Measurements from ENCODE around the gene ALAS1. TPM values are rescaled to one million over a fixed set of nuclear protein-coding genes. Genes with fewer than 3 reads are reported as not detected.
"Not testable (repeated sequence)": the region's sequence is repeated elsewhere in the genome, so short reads cannot be mapped to it uniquely, and the experiment has no call there.

The ALAS1 gene
- total RNA-seq, 6 donors from 2014 or later, result 53.2 to 97.3 (median 74.0) TPM

- no peaks in the 10 kb centered on the region for H3K27me3 ChIP-seq
- 98 to 100% methylated on average over 4 of the region's 4 CpGs for WGBS, 2 donors
- DNase-seq, result no peak
These were observed 47.1 kb upstream of the ALAS1 start for GRCh38 chr3:52150860-52151259.

GRCh38 chr3:52151991-52152390, 46.0 kb upstream of the ALAS1 start:
- not testable (repeated sequence) for H3K4me3 ChIP-seq; H3K36me3 ChIP-seq; H3K27me3 ChIP-seq; DNase-seq; H3K9me3 ChIP-seq; ATAC-seq (ENCODE audit: low FRiP score in 2 of 2); H3K27ac ChIP-seq
- 94 to 95% methylated on average over 4 of the region's 4 CpGs for WGBS, 2 donors
- H3K4me1 ChIP-seq, result peaks cover 8 to 18% (median 10%) of the 10 kb centered on the region in 4 donors

More at GRCh38 chr3:52150860-52151259, 47.1 kb upstream of the ALAS1 start:
- Histone ChIP-seq H3K4me3 (no peak overlapping the region), H3K36me3 (no peaks in the 10 kb centered on the region), H3K4me1 (peaks cover 8 to 18% (median 10%) of the 10 kb centered on the region in 4 donors), H3K27ac (no peak overlapping the region), H3K9me3 (no peaks in the 10 kb centered on the region)
- ATAC-seq (ENCODE audit: low FRiP score in 2 of 2), result no peak
- TF ChIP-seq POLR2A (IDR thresholded peaks at IDR 0.05) (no peak), POLR2AphosphoS5 (IDR thresholded peaks at IDR 0.05) (no peak), EP300 (IDR thresholded peaks at IDR 0.05) (no peak), CTCF (IDR thresholded peaks at IDR 0.05) (no peak)

- 20 to 27% methylated on average over 1 to 17 of the region's 18 CpGs for WGBS, 2 donors
- H3K36me3 ChIP-seq, result no peaks in the 10 kb centered on the region
- peak overlapping the region; percentile 85 to 93 (median 90) for H3K27ac ChIP-seq
- ATAC-seq (ENCODE audit: low FRiP score in 2 of 2) (peak in 1 of 2 donors; percentile 8), DNase-seq (no peak)
- H3K4me1 ChIP-seq, result peaks cover 8 to 18% (median 10%) of the 10 kb centered on the region in 4 donors
- no peaks in the 10 kb centered on the region for H3K9me3 ChIP-seq
- peak overlapping the region; percentile 62 to 87 (median 68) for H3K4me3 ChIP-seq
- TF ChIP-seq EP300 (IDR thresholded peaks at IDR 0.05) (no peak), POLR2AphosphoS5 (IDR thresholded peaks at IDR 0.05) (no peak), CTCF (IDR thresholded peaks at IDR 0.05) (no peak), POLR2A (IDR thresholded peaks at IDR 0.05) (no peak)
- H3K27me3 ChIP-seq, result no peaks in the 10 kb centered on the region
These were observed 44.4 kb upstream of the ALAS1 start for GRCh38 chr3:52153389-52154096.

GRCh38 chr3:52154135-52155094, 43.5 kb upstream of the ALAS1 start, which contains the start of gene POC1A:
Gene POC1A (minus strand): TSS chr3:52154423. CDS start chr3:52154372, 51 bp downstream.
- Histone ChIP-seq H3K4me1 (peaks cover 8 to 18% (median 10%) of the 10 kb centered on the region in 4 donors), H3K27ac (peak within 1 kb of the TSS; percentile 85 to 93 (median 90)), H3K36me3 (no peaks in the 10 kb centered on the region), H3K4me3 (peak within 1 kb of the TSS; percentile 62 to 87 (median 68)), H3K9me3 (no peaks in the 10 kb centered on the region), H3K27me3 (no peaks in the 10 kb centered on the region)
- ATAC-seq (ENCODE audit: low FRiP score in 2 of 2) (peak; percentile 98 to 99), DNase-seq (peak; percentile 97 to 99)
- peak; percentile 85 to 96 for TF ChIP-seq POLR2AphosphoS5 (IDR thresholded peaks at IDR 0.05)
- TF ChIP-seq EP300 (IDR thresholded peaks at IDR 0.05), result peak in 2 of 4 donors; percentile 77 to 86
- TF ChIP-seq CTCF (IDR thresholded peaks at IDR 0.05), result peak in 4 of 6 experiments; percentile 46 to 75 (median 66)
- peak in 2 of 4 donors; percentile 51 to 66 for TF ChIP-seq POLR2A (IDR thresholded peaks at IDR 0.05)
- 0% methylated on average over 1 to 56 of the region's 83 CpGs for WGBS, 2 donors

- Histone ChIP-seq H3K4me1 (peaks cover 8 to 18% (median 10%) of the 10 kb centered on the region in 4 donors), H3K9me3 (no peaks in the 10 kb centered on the region), H3K36me3 (no peaks in the 10 kb centered on the region), H3K27ac (no peak overlapping the region), H3K27me3 (no peaks in the 10 kb centered on the region), H3K4me3 (no peak overlapping the region)
- TF ChIP-seq EP300 (IDR thresholded peaks at IDR 0.05) (no peak), POLR2A (IDR thresholded peaks at IDR 0.05) (no peak), CTCF (IDR thresholded peaks at IDR 0.05) (no peak), POLR2AphosphoS5 (IDR thresholded peaks at IDR 0.05) (no peak)
- DNase-seq, result no peak
- WGBS, 2 donors, result 90 to 93% methylated on average over 4 of the region's 4 CpGs
- ATAC-seq (ENCODE audit: low FRiP score in 2 of 2), result no peak
These were observed 42.0 kb upstream of the ALAS1 start for GRCh38 chr3:52155912-52156311.
